ENCODE data around the gene NBL1.

DNA sequence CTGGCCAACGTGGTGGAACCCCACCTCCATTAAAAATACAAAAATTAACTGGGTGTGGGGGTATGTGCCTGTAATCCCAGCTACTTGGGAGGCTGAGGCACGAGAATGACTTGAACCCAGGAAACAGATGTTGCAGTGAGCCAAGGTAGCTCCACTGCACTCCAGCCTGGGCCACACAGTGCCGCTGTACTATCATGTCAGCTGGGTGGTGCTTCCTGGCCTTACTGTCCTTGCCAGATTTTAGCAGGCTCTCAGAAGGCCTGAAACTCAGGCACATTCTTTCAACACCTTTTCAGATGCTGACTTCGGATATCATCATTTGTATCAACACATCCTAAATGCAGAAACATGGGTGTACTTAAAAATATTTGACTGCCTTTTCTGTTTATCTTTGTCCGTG lies 31.6 kb upstream of the NBL1 start:
- no peak for TF ChIP-seq POLR2A (IDR thresholded peaks at IDR 0.05)
- TF ChIP-seq, protein P1, sequence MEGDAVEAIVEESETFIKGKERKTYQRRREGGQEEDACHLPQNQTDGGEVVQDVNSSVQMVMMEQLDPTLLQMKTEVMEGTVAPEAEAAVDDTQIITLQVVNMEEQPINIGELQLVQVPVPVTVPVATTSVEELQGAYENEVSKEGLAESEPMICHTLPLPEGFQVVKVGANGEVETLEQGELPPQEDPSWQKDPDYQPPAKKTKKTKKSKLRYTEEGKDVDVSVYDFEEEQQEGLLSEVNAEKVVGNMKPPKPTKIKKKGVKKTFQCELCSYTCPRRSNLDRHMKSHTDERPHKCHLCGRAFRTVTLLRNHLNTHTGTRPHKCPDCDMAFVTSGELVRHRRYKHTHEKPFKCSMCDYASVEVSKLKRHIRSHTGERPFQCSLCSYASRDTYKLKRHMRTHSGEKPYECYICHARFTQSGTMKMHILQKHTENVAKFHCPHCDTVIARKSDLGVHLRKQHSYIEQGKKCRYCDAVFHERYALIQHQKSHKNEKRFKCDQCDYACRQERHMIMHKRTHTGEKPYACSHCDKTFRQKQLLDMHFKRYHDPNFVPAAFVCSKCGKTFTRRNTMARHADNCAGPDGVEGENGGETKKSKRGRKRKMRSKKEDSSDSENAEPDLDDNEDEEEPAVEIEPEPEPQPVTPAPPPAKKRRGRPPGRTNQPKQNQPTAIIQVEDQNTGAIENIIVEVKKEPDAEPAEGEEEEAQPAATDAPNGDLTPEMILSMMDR (IDR thresholded peaks at IDR 0.05), result no peak
- no peak for TF ChIP-seq EP300 (IDR thresholded peaks at IDR 0.05)

All from ovary (tissue), 3 donors.